Tibial artery (tissue), 4 donors: Measurements from ENCODE around the gene DRGX.

Experiments
- DNase-seq, 2 donors: peaks; one replicate each; pipeline ENCODE4 v3.0.0-alpha.2; 2019
- H3K27ac ChIP-seq, 2 donors: fragments of 200-600 bp; sonication (generic) in 1 of 2; 1 replicate in 1 of 2; 2 replicates in 1 of 2; pipeline ENCODE4 v1.5.1; 2018 to 2019; ENCODE audit warnings: mild to moderate bottlenecking in 1 of 2
- H3K27me3 ChIP-seq, 2 donors: fragments of 200-600 bp; sonication (generic) in 1 of 2; one replicate each; pipeline versions ENCODE4 v1.5.1 to v1.6.0; 2016 to 2019
- H3K36me3 ChIP-seq, 3 donors: fragments of 200-600 bp; sonication (generic) in 2 of 3; one replicate each; pipeline ENCODE4 v1.5.1; 2016 to 2019; ENCODE audit warnings: mild to moderate bottlenecking in 2 of 3
- H3K4me1 ChIP-seq, 4 donors: fragments of 200-600 bp; sonication (generic) in 2 of 4; 1 replicate in 3 of 4; 2 replicates in 1 of 4; pipeline ENCODE4 v1.5.1; 2016 to 2019
- H3K4me3 ChIP-seq, 2 donors: fragments of 200-600 bp; sonication (generic) in 1 of 2; 1 replicate in 1 of 2; 2 replicates in 1 of 2; pipeline ENCODE4 v1.5.1; 2018 to 2019; ENCODE audit warnings: mild to moderate bottlenecking in 2 of 2
- H3K9me3 ChIP-seq, 3 donors: fragments of 200-600 bp; sonication (generic) in 1 of 3; one replicate each; pipeline ENCODE4 v1.5.1; 2016 to 2019
- CTCF ChIP-seq, 2 experiments: fragments of 200-600 bp in 1 of 2; fragments of 450-650 bp in 1 of 2; IDR thresholded peaks; one replicate each; pipeline ENCODE4 v1.5.1; 2017 to 2019; ENCODE audit warnings: antibody characterized with exemption in 2 of 2, mild to moderate bottlenecking in 1 of 2, moderate library complexity in 1 of 2
- intact Hi-C: fragments of 100-400 bp; cut with DNase I; formaldehyde crosslinking; loops from one replicate; pipeline ENCODE4 v1.15.0; 2023; ENCODE audit warnings: low total_unique reads

Gene DRGX

GRCh38 chr10:49347342-49347741 lies 48.5 kb downstream of the DRGX start:
- no peak for TF ChIP-seq CTCF (IDR thresholded peaks at IDR 0.05)
- Histone ChIP-seq H3K4me1 (no peaks in the 10 kb centered on the region), H3K27ac (no peak overlapping the region), H3K9me3 (peaks cover 0 to 15% (median 13%) of the 10 kb centered on the region in 3 donors), H3K4me3 (no peak overlapping the region), H3K27me3 (no peaks in the 10 kb centered on the region), H3K36me3 (no peaks in the 10 kb centered on the region)
- DNase-seq = no peak
- intact Hi-C loops = no loop called here

DNA sequence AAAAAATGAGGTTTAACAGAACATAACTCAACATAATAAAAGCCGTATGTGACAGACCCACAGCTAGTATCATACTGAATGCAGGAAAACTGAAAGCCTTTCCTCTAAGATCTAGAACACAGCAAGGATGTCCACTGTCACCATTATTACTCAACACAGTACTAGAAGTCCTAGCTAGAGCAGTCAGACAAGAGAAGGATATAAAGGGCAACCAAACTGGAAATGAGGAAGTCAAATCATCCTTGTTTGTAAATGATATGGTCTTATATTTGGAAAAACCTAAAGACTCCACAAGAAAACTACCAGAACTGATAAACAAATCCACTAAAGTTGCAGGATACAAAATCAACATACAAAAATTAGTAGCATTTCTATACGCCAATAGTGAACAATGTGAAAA lies 51.0 kb downstream of the DRGX start:
- Histone ChIP-seq H3K4me3 (no peak overlapping the region), H3K27me3 (no peaks in the 10 kb centered on the region), H3K36me3 (no peaks in the 10 kb centered on the region), H3K4me1 (no peaks in the 10 kb centered on the region), H3K9me3 (peaks cover 0 to 7% (median 6%) of the 10 kb centered on the region in 3 donors), H3K27ac (no peak overlapping the region)
- intact Hi-C loops = no loop called here
- DNase-seq = no peak
- TF ChIP-seq CTCF (IDR thresholded peaks at IDR 0.05) = no peak

DNA sequence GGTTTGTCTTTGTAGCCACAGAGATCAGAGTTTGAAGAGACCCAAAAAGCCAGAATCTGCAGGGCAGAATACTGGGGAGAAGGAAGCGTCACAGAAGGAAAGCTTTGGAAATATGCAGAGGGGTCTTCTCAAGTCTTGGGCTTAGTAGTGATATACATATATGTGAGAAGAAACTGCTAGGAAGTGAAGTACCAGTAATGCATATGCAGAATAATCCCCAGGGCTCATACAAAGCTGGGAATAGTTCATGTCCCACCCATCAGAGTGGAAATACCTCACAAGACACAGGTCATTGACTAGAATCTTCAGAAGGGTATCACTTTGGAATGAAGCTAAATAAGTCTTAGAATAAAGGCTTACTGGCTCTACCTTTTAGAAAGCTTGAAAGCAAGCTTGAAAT lies 57.3 kb downstream of the DRGX start:
- Histone ChIP-seq H3K36me3 (no peaks in the 10 kb centered on the region), H3K9me3 (no peaks in the 10 kb centered on the region), H3K27me3 (no peaks in the 10 kb centered on the region), H3K4me3 (no peak overlapping the region), H3K4me1 (no peaks in the 10 kb centered on the region), H3K27ac (no peak overlapping the region)
- no peak for DNase-seq
- TF ChIP-seq CTCF (IDR thresholded peaks at IDR 0.05) = no peak
- intact Hi-C loops = no loop called here

DNA sequence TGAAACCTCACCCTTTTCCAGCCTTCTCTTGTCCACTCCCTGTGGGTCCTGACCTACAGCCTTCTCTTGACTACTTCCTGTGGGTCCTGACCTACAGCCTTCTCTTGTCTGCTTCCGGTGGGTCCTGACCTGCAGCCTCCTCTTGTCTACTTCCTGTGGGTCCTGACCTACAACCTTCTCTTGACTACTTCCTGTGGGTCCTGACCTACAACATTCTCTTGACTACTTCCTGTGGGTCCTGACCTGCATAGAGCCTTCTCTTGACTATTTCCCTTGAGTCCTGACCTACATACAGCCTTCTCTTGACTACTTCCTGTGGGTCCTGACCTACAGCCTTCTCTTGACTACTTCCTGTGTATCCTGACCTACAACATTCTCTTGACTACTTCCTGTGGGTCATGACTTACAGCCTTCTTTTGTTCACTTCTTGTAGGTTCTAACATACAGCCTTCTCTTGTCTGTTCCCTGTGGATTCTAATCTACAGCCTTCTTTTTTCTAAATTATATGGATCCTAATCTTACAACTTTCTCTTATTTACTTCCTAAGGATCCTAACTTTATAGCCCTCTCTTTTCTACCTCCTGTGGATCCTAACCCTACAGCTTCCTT lies 60.4 kb downstream of the DRGX start:
- H3K4me3 ChIP-seq = no peak overlapping the region
- intact Hi-C loops = no loop called here
- no peaks in the 10 kb centered on the region for H3K36me3 ChIP-seq
- DNase-seq = no peak
- H3K27me3 ChIP-seq = no peaks in the 10 kb centered on the region
- no peaks in the 10 kb centered on the region for H3K9me3 ChIP-seq
- no peak overlapping the region for H3K27ac ChIP-seq
- H3K4me1 ChIP-seq = no peaks in the 10 kb centered on the region
- no peak for TF ChIP-seq CTCF (IDR thresholded peaks at IDR 0.05)

GRCh38 chr10:49334964-49335363 lies 60.9 kb downstream of the DRGX start:
- Histone ChIP-seq H3K9me3 (no peaks in the 10 kb centered on the region), H3K4me1 (no peaks in the 10 kb centered on the region), H3K36me3 (no peaks in the 10 kb centered on the region), H3K27ac (no peak overlapping the region), H3K27me3 (no peaks in the 10 kb centered on the region), H3K4me3 (no peak overlapping the region)
- intact Hi-C loops = no loop called here
- TF ChIP-seq CTCF (IDR thresholded peaks at IDR 0.05) = no peak
- no peak for DNase-seq

DNA sequence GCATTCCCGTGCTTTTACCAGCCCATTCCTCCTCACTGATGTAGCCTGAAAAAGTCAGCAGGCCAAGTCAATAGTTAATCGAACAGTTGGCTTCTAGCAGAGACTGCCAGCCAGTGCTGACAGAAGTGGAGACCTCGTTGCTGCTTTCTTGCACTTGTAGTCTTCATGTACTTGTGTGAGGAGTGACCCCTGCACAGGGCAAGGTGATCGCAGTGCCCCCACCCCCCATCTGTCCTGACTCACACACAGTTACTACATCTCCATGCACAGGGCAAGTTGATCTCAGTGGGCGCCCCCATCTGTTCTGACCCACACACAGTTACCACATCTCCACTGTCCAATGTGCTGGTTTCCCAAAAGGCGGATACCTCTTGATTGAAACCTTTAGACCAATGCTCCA lies 62.7 kb downstream of the DRGX start:
- no peak for DNase-seq
- H3K4me1 ChIP-seq = no peaks in the 10 kb centered on the region
- H3K9me3 ChIP-seq = no peaks in the 10 kb centered on the region
- no peak for TF ChIP-seq CTCF (IDR thresholded peaks at IDR 0.05)
- intact Hi-C loops = no loop called here
- no peak overlapping the region for H3K27ac ChIP-seq
- H3K27me3 ChIP-seq = no peaks in the 10 kb centered on the region
- H3K36me3 ChIP-seq = no peaks in the 10 kb centered on the region
- H3K4me3 ChIP-seq = no peak overlapping the region
